HL-60 (cell line): Measurements from ENCODE around the gene FERMT3.

ENCODE experiments used
- CTCF ChIP-seq: IDR thresholded peaks from one replicate; pipeline ENCODE4 v1.5.1; 2011; ENCODE audit warnings: low read length, control low read depth, inconsistent platforms; ENCODE audit not compliant: insufficient read depth
- GABPA ChIP-seq: IDR thresholded peaks from 2 replicates; pipeline ENCODE4 v1.6.1; 2012; ENCODE audit warnings: low read depth
- POLR2AphosphoS5 ChIP-seq: IDR thresholded peaks from 2 replicates; pipeline ENCODE4 v1.6.1; 2012; ENCODE audit warnings: low read depth
- REST ChIP-seq: IDR thresholded peaks from 2 replicates; pipeline ENCODE4 v1.6.1; 2012; ENCODE audit warnings: low read depth; ENCODE audit not compliant: insufficient replicate concordance
- SPI1 ChIP-seq: IDR thresholded peaks from 2 replicates; pipeline ENCODE4 v1.6.1; 2012; ENCODE audit warnings: low read depth, mild to moderate bottlenecking, borderline replicate concordance

GRCh38 chr11:64244107-64244506 lies 37.6 kb downstream of the FERMT3 start:
- TF ChIP-seq CTCF = no peak
- no peak for TF ChIP-seq REST
- TF ChIP-seq GABPA = no peak
- TF ChIP-seq POLR2AphosphoS5 = no peak; the same call in 1 of the 2 replicates
- no peak for TF ChIP-seq SPI1
